HG02642 (cell line): ENCODE results near the gene GRIK4.
"Not testable (repeated sequence)": the region's sequence is repeated elsewhere in the genome, so short reads cannot be mapped to it uniquely, and the experiment has no call there.

ENCODE experiments used
- ATAC-seq: cut with Tn5 transposase; IDR thresholded peaks from one replicate; pipeline ENCODE4 v1.9.1; 2021; ENCODE audit warnings: mild to moderate bottlenecking; ENCODE audit not compliant: unreplicated experiment, poor library complexity

Gene GRIK4

GRCh38 chr11:120568572-120569307 is 57.2 kb downstream of the GRIK4 start:
- no peak for ATAC-seq

DNA sequence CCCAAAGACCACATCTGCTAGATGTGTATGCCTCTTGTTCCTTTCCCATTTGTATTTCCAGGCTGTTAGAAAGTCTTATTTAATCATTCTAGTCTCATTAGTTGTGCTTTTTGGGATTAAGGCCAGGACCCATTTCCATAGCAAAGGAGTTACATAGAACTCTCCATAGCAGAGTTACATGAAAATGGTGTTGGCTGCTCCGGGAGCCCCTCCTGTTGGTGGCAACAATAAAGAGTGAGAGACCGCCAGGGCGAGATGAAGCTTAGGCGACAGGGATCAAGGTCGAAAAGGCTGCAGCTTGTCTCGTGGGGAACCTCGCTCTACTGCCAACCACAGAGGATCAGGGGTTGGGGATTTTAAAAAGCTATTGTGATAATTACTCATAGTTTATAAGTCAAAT is 58.3 kb downstream of the GRIK4 start:
- no peak for ATAC-seq

DNA sequence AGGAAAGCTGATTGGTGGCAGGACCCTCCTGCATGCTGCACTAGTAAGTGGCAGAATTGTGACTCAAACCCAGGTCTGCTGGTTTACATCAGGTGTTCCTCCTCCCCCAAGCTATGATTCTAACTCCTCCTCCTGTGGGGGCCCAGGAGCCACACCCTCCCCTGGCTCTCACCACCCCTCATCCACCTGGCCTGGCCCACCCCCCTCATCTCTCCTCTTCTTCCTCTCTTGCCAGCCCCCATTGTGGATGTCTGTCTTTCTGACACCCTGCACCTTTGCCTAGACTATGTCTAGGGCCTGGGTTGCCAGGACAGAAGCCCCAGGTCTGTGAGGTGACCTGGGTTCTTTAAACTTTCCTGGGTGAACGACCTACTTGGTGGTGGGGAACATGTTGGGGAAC is 59.9 kb downstream of the GRIK4 start:
- no peak for ATAC-seq

DNA sequence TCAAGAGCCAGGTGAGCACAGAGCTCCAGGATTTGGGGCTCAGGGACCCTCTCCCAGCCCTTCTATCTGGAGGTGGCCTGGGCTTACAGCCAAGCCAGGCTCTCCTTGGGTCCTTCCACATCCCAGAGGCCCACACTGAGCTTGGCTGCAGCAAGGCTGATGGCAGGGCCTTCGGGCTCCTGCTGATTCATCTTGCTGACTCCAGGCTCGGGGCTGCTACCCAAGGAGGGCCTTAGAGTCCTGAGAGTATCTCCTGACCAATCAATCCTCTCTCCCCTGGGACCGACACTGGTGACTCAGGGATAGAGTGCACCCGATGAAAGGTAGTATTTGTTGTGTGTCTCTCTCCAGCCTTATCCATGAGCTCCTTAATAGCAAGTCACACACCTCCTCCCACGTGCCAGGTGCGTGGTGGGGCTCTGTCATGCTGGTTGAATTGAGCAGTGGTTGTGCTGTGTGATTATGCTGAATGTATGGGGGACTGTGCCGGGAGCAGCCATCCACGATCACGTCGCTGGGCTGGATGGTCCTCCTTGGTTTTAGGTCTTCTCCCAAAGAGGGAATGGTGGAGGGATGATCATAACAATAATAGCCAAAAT is 62.3 kb downstream of the GRIK4 start:
- no peak for ATAC-seq

DNA sequence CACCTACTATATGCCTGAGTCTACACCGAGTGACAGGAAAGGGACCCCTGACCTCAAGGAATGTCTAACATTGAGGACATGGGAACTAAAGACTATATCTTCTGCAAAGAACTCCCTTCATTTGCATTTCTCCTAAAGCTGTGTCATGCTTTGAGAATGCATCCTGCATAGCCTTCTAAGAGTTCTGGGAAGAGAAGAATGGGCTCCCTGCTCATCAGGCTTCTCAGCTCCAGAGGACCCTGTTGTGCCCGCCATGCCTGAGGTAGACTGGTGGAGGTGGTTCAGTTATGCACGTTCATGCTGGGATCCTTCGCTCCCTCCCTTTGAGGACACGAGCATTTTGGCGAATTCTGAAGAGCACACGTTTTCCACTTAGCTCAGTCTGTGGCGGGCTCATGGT is 63.3 kb downstream of the GRIK4 start:
- no peak for ATAC-seq

DNA sequence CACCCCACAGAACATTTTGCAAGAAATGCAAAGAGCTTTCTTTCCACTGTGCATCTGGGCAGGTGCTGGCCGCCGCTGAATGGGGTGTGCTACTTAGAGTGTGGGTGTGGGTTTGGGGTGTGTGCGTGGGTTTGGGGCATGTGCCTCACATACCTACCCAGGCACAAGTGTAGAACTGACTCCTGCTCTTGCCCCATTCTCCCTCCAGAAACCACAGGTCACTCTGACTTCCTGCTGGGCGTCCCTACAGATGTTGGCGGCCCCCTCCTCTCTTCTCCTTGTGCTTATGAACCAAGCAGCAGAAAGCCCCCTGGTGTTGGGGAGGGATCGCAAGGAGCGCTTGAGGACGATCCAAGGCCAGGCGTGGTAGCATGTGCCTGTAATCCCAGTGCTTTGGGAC is 63.9 kb downstream of the GRIK4 start:
- no peak for ATAC-seq

DNA sequence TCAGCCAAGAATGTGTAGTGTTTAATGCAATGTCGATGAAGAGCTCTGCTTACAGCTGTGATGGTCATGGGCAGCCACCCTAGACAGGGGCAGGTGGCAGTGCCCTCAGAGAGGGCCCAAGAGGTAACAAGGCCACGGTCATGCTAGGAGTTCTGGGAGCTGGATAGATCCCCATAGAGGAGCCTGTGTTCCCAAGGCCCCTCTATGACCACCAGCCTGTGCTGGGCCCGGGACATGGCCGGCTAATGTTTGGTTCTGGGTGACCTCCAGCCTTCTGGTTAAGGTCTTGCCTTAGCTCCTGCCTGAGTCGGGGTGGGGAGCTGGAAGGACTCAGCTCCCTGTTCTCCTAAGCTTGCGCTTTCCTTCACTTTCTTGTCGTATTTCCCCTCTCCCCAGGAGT is 65.1 kb downstream of the GRIK4 start:
- ATAC-seq, result no peak

GRCh38 chr11:120577041-120577440 is 65.5 kb downstream of the GRIK4 start:
- no peak for ATAC-seq

DNA sequence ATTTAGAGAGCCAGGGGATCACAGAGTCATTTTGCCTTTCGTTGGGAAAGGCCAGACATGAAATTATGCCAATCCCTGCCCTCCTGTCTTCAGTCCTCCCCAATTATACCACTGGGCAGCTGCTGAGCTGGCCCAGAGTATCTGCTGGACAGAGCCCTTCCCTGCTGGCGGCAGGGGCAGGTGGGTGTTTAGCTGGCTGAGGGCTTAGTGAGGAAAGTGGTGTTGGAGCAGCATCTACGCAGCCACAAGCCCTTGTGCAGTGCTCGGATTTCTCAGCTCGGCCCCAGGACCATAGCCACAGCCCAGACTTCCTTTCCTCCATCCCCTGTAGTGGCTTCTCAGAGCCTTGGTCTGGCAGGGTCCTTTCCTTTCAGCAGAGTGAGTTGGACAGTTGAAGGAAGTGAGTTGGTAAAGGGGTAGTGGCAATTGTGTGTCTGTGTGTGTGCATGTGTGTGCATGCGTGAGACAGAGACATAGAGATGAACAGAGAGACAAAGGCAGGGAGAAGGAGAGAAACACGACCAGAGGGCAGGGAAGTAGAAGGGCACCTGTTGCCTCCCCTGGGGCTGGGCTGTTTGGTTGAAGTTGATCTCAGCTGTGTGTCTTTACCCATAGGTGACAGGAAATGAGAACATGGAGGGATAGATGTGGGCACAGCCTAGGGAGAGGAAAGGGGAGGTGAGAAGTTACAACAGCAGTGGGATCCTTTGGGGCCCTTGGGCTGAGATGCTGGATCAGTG is 66.2 kb downstream of the GRIK4 start:
- ATAC-seq, result no peak

DNA sequence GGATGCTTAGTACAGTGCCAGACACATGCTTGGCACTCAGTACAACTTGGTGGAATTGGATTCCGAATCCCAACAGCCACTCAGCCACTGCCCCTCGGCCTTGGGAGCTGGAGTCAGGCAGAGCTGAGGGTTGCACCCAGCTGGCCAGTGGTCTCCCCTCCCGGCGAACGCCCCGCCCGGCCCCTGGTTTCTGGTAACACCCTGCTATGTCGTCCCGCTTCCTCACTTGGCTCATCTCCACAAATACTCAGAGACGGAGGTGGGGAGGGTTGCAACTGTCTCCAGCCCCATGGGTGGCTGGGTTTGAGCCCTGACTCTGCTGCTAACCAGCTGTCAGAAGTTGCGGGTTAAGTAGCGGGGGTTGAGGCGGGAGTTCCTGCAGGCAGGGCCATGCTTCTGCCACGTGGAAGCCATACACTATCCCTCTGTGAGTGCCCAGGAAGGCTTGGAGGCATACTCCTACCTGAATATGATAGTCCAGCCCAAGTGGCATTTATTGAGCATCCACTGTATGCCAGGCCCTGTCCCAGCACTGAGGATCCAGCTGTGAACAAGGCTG is 67.1 kb downstream of the GRIK4 start:
- ATAC-seq, result no peak

DNA sequence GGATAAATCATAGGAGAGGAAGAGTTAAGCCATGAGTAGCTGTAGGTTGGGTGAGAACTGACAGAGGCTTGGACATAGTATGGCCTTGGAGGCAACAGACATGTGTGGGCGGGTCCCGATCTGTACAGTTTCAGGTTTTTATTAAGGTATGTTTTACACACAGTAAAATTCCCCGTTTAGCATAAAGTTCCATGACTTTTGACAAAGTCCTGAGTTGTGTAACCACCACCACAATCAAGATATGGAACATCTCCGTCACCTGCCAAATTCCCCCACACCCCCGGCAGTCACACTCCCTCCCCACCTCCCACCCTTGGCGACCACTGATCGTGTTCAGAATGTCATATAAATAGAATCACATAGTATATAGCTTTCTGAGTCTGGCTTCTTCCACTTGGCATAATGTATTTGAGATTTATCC is 68.1 kb downstream of the GRIK4 start:
- no peak for ATAC-seq

GRCh38 chr11:120581313-120581712 is 69.8 kb downstream of the GRIK4 start:
- ATAC-seq, result no peak

- not testable (repeated sequence) for ATAC-seq
These were observed 71.0 kb downstream of the GRIK4 start for GRCh38 chr11:120582535-120582934.

- no peak for ATAC-seq
These were observed 74.5 kb downstream of the GRIK4 start for GRCh38 chr11:120586072-120586471.

DNA sequence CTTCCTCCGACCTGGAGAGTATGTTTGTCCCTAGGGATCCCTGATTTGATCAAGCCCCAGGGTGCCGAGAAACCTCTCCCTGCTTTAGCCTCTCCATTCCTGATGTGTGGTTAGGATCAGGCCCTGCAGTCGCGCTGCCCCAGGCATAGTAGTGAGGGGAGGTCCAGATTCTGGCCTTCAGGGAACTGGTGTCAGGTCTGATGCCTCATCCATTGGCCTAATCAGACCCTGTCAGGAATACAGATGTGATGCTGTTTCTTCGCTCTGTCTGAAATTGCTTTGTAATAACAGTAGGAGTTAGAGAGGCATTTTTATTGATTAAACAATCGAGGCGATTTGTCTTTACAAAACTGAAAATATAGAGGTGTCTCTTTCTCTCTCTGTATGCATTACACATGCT is 75.2 kb downstream of the GRIK4 start:
- ATAC-seq, result no peak

GRCh38 chr11:120587299-120587698 is 75.8 kb downstream of the GRIK4 start:
- ATAC-seq, result no peak

DNA sequence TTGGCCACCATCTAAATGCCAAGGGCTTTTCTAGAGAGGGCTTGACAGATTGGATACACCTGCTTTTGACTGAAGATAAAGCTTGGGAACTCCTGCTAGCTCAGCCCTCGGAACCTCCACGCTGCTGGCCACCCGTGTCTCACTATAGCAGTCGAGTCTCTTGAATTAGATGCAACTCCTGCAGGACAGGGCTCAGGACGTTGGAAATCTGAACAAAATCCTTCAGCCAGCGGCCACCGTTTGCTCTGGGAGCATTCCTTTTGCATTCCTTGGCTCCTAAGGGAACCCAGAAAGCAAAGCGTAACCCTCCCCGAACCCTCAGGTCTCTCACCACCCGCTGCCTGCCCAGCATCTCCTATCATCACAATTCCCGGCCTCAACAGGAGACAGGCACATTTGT is 77.8 kb downstream of the GRIK4 start:
- no peak for ATAC-seq

GRCh38 chr11:120590472-120590871 is 78.9 kb downstream of the GRIK4 start:
- no peak for ATAC-seq

- ATAC-seq, result no peak
These were observed 83.2 kb downstream of the GRIK4 start for GRCh38 chr11:120594746-120595145.

GRCh38 chr11:120595557-120595956 is 84.0 kb downstream of the GRIK4 start:
- ATAC-seq, result no peak
